T follicular helper cell (primary cell): ENCODE data around the gene MGAT5.

ENCODE experiments used
- DNase-seq: peaks from one replicate; pipeline ENCODE4 v3.0.0-alpha.2; 2020; ENCODE audit warnings: low read depth

The MGAT5 gene

DNA sequence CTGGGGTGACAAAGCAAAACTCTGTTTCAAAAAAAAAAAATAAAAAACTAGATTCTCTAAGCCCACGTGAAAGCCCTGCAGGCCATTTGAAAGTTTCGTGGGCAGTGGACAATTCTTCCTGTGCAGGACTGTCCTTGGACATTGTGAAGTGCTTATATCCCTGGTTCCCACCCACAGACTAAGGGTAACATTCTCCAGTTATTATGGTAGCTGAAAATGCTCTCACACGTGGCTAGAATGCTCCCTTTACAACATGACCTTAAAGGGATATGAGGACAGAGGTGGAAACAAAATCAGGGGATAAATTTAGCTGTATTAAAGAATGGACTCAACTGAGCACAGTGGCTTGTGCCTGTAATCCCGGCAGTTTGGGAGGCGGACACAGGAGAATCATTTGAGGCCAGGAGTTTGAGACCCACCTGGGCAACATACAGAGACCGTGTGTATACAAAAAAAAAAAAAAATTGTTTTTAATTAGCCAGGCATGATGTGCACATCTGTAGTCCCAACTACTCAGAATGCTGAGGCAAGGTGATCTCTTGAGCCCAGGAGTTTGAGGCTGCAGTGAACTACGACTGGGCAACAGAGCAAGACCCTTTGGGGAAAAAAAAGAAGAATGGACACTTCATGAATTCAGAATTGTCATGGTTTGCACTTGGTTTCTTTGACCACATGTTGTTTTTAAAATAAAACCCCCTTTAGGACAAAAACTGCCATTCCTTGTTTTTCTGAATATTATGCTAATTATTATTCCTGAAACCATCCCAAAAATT, 167.9 kb downstream of the MGAT5 start:
- DNase-seq: no peak

GRCh38 chr2:134425724-134426496, 172.0 kb downstream of the MGAT5 start:
- no peak for DNase-seq

DNA sequence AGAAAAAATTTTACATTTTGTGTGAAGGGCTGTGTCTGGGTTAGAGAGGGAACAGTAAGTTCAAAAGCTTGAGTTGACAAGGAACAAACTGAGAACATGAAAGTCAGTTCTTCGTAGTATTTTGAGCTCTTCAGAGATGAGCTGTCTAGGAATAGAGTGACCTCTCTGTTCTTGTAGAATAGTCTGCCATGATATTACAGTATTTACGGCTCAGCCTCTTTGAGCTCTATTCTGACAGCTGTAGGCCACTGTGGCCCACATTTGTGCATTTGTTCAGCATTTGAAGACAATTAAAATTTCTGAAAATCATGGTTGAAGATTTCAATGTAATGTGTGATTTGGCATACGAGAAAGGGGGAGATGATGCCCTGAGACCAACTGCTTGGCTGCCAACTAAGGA, 172.8 kb downstream of the MGAT5 start:
- no peak for DNase-seq

- no peak for DNase-seq
These were observed 176.0 kb downstream of the MGAT5 start for GRCh38 chr2:134429886-134430285.

GRCh38 chr2:134431838-134432434, 178.1 kb downstream of the MGAT5 start:
- DNase-seq: no peak

DNA sequence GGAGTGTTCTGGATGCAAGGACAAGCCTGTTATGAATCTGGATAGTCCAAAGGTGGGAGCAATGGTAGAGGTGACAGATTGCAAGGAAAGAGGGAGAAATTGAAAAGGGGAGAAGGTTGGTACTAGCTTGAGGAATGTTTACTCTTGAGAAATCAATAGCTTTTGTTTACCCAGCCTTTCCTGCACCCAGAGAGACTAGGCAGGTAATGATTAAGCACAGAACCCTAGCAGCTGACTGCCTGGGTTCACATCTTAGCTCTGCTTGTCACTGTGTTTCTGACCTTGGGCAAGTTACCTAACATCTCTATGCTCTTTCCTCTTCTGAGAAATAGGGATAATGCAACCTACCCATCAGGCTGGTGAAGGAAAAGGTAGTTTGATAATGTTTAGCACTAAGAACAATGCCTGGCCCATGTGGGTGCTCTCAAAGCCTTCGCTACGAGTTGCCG, 178.6 kb downstream of the MGAT5 start:
- no peak for DNase-seq

DNA sequence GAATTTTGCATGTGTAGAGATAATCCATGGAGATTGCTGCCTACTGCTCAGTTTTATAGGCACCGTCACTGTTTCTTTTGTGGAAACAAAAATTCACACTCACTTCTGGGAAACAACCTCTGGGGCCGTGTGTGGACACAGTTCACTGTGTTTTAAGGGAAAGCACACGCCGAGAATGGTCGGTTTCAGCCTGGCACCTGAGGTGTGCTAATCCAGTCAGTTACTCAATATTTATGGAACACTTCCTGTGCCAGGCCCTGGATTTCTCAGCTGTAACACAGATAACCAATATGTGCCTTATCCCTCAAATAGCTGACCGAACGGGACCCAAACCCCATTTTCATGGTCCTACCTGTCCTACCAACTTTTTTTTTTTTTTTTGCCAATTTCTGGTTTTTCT, 179.6 kb downstream of the MGAT5 start:
- DNase-seq: no peak

GRCh38 chr2:134433979-134434378, 180.1 kb downstream of the MGAT5 start:
- no peak for DNase-seq

DNA sequence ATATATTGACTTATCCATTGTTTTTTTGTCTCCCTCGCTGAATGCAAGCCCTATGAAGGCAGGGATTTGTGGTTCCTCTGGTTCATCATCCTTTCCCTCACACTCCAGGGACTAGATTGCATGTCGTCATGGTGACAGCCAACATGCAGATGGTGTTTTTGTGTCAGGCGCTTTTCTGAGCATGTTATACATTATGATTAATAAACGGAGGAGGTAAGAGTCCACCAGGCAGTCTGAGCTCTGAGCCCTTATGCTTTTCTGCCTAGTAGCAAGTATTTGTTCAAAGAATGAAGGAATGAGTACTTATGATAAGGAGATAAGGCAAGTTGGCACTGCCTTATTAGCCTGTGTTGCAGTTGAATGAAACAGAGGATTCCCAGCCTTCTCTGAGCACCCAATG, 181.6 kb downstream of the MGAT5 start:
- no peak for DNase-seq

DNA sequence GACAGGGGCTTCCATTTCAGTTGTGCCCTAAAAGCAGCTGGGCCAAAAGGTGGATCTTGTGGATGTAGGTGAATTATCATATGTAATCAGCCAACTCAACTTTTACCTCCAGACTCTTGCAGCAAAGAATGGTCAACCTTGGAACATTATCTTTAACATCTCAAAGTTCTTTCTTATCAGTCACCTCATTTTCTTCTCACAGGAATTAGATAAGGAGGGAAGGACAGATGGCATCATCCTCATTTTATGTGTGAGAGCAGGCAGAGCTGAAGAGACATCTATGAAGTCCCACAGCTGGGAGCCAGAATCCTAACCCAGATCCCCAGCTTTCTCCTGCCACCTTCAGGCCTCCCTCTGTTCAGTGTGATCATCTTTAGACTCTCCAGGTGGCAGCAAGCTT, 182.1 kb downstream of the MGAT5 start:
- no peak for DNase-seq

DNA sequence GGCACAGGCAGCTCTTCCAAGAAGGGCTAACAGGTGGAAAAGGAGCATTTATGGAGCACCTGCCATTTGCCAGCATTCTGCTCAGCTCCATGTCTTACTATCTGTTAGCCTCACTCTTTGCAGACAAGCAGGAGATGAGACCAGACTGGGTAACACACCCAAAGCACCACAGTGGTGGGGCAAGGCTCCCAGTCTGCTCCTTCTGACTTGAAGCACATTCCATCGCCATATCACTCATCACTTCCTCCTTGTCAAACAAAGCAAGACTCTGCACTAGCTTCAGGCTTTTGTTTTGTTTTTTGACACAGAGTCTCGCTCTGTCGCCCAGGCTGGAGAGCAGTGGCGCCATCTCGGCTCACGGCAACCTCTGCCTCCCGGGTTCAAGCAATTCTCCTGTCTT, 182.8 kb downstream of the MGAT5 start:
- no peak for DNase-seq

DNA sequence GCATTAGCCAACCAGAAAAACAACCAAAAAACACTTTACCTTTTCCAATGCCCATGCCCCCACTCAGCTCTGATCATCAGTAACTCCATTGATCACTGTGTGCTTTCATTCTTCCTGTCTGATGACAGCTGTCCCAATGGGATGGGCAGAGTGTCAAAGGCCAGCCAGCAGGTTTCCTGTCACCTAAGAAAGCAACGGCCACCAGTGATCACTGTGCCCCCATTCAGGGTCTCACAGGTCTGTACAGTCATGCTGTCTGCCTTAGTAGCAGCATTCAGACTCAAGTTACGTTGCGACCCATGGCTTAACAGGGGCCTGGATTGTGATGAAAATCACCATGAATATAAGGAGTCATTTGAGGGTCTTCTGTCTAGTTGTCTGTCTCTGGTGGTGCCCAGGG, 184.5 kb downstream of the MGAT5 start:
- no peak for DNase-seq

- DNase-seq: no peak
These were observed 186.6 kb downstream of the MGAT5 start for GRCh38 chr2:134440336-134440909.

GRCh38 chr2:134441153-134441863, 187.4 kb downstream of the MGAT5 start:
- DNase-seq: no peak

DNA sequence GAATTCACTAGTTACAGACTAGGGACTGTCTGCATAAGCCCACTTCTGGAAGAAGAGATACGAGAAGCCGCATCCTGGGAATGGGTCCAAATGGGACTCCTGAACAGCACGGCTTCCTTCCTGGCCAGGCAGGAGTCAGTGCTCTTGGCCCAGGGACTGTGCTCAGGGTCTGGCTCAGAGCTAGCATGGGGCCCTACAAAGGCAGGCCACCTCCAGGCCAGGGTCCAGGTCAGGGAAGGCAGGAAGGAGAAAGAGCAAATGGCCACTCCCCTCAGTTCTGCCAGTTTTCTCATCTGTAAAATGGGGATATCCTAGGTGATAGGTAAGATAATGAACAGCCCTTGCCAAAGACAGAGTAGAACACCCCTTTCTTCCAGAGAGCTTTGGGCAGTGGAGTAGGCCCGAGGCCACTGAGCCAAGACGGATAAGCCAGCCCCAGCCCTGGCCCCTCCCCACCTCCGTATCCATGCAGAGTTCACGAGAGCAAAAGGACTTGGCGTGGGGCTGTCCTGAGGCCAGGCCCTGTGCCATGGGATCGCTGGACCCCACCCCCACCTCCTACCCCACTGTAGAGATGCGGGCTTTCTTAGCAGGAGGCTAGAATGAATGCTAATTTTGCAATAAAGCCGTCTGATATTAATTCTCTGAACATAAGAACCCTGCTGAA, 190.1 kb downstream of the MGAT5 start:
- DNase-seq: no peak

DNA sequence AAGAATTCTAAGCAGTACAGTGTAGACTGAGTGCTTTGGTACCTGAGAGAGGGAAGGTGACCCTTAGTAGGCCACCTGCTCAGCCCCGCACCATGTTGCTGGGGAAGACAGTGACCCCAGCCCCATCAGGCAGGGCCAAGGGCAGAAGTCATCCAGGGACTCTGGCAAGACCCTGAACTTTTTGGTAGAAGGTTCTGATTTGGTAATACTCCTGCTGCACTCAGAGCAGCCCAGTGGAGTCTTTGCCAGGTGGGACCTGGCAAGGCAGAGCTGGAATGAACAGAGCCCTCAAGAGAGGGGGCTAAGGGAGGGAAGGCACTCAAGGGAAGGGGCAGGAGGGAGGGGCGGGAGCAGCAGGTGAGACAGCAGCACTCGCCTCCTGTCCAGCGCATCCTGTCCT, 191.2 kb downstream of the MGAT5 start:
- no peak for DNase-seq

- DNase-seq: no peak
These were observed 192.1 kb downstream of the MGAT5 start for GRCh38 chr2:134445985-134446382.

DNA sequence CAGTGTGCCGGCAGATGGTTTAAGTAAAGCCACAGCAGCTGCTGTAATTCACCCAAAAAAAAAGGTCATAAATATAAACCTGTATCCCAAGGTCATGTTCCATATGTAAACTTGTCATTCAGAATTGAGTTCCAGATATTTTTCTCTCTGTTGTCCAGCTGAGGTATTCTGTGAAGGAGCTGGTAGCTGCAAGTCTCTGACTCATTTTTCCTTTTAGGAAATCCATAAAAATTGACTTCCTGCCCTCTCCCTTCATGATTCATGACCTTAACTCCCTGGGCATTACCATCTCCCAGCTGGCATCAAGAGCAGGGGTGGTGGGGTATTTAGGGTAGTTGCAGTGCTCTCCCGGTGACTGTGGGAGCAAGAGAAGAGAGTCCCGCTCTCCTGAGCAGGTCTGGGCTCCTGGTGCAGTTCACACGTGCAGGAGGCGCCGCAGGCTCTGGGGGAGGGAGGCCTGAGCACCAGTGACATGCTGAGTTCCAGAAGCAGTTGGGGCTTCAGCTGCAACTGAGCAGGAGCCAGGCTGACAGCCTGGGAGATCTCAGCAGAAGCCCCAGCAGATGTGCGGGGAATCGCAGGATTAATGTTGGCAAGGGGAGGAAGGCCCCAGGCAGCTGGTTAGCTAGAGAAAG, 192.6 kb downstream of the MGAT5 start:
- DNase-seq: no peak

DNA sequence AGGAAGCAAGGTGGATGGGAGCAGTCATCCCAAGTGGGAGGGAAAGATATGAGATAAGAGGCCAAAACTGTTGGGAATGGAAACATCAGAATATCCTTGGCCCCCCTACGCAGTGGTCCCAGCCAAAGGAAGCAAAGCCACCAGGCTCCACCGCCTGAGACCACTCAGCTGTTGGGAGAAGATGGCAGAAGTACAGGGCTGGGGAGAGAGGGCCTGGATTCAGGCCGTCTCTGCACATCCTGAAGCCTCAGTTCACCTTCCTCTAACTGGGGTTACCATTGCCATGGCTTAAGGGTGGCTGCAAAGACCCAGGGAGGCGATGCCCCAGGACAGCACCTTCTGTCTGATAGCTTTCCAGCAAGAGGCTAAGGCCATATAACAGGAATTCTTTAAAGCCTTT, 193.8 kb downstream of the MGAT5 start:
- no peak for DNase-seq

DNA sequence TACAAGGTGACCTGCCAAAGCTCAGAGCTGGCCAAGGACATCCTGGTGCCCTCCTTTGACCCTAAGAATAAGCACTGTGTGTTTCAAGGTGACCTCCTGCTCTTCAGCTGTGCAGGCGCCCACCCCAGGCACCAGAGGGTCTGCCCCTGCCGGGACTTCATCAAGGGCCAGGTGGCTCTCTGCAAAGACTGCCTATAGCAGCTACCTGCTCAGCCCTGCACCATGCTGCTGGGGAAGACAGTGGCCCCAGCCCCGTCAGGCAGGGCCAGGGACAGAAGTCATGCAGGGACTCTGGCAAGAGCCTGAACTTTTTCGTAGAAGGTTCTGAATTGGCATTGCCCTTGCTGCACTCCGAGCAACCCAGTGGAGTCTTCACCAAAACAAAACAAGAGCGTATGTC, 194.8 kb downstream of the MGAT5 start:
- DNase-seq: no peak

GRCh38 chr2:134449157-134449556, 195.3 kb downstream of the MGAT5 start:
- no peak for DNase-seq
